SK-N-SH (cell line): ENCODE data around the gene ETNK2.

Experiments
- CTCF ChIP-seq: fragments of 200-600 bp; sonication (generic); IDR thresholded peaks from 2 replicates; pipeline ENCODE4 v1.6.1; 2017; ENCODE audit warnings: antibody characterized with exemption, mild to moderate bottlenecking, moderate library complexity
- ELF1 ChIP-seq: IDR thresholded peaks from 2 replicates; pipeline ENCODE4 v1.4.0; 2012
- EP300 ChIP-seq, 2 experiments: IDR thresholded peaks; 2 replicates each; pipeline versions ENCODE4 v1.4.0 to v1.6.1; 2012; ENCODE audit warnings: borderline replicate concordance in 1 of 2, low read depth in 1 of 2, low read length in 1 of 2
- EZH2phosphoT487 ChIP-seq: fragments of 200-600 bp; sonication (generic); IDR thresholded peaks from 2 replicates; pipeline ENCODE4 v1.6.1; 2017; ENCODE audit warnings: low read depth, mixed run types, mild to moderate bottlenecking, antibody characterized with exemption, moderate library complexity, borderline replicate concordance
- FOXM1 ChIP-seq: IDR thresholded peaks from 2 replicates; pipeline ENCODE4 v1.4.0; 2012; ENCODE audit warnings: low read depth, mild to moderate bottlenecking
- NRF1 ChIP-seq: IDR thresholded peaks from 2 replicates; pipeline ENCODE4 v1.6.1; 2012; ENCODE audit warnings: low read depth, mild to moderate bottlenecking, low read length
- POLR2AphosphoS5 ChIP-seq: IDR thresholded peaks from 2 replicates; pipeline ENCODE4 v1.6.1; 2012; ENCODE audit warnings: low read depth, low read length
- USF1 ChIP-seq: IDR thresholded peaks from 2 replicates; pipeline ENCODE4 v1.4.0; 2012; ENCODE audit warnings: low read depth, borderline replicate concordance

- TF ChIP-seq EZH2phosphoT487 (no peak), POLR2AphosphoS5 (no peak), USF1 (no peak), EP300 (IDR thresholded peaks at IDR 0.05; ENCODE audit: borderline replicate concordance in 1 of 2, low read depth in 1 of 2, low read length in 1 of 2) (no peak), FOXM1 (no peak), CTCF (no peak), ELF1 (no peak), NRF1 (no peak)
Measured at GRCh38 chr1:204107892-204108291, 44.0 kb downstream of the ETNK2 start.
